Lower leg skin (tissue), 3 donors: ENCODE data around the gene GNG8.

Experiments
- CTCF ChIP-seq, 3 donors: fragments of 450-650 bp; IDR thresholded peaks; one replicate each; pipeline ENCODE4 v1.5.1; 2016; ENCODE audit warnings: antibody characterized with exemption in 3 of 3, mild to moderate bottlenecking in 3 of 3, moderate library complexity in 2 of 3
- POLR2A ChIP-seq, 2 donors: fragments of 450-650 bp; IDR thresholded peaks; one replicate each; pipeline ENCODE4 v1.6.1; 2016 to 2017; ENCODE audit warnings: antibody characterized with exemption in 2 of 2, mild to moderate bottlenecking in 1 of 2, moderate library complexity in 1 of 2

GRCh38 chr19:46665072-46665471, 29.1 kb upstream of the GNG8 start:
- no peak for TF ChIP-seq CTCF (IDR thresholded peaks at IDR 0.05)
- TF ChIP-seq POLR2A (IDR thresholded peaks at IDR 0.05): no peak
